Fibroblast of lung (primary cell): ENCODE results near the gene CEP152. TPM values are rescaled to one million over a fixed set of nuclear protein-coding genes. Genes with fewer than 3 reads are reported as not detected.

Experiments used
- DNase-seq, 2 donors: peaks; one replicate each; pipeline versions ENCODE4 v3.0.0 to v3.0.0-alpha.2; 2010; ENCODE audit warnings: low read depth in 2 of 2
- H2AFZ ChIP-seq: 2 replicates; pipeline ENCODE4 v1.5.1; 2012; ENCODE audit warnings: low read length, control low read depth, inconsistent platforms
- H3K27ac ChIP-seq: 2 replicates; pipeline ENCODE4 v1.5.1; 2011; ENCODE audit warnings: low read length, control low read depth; ENCODE audit not compliant: insufficient read depth
- H3K27me3 ChIP-seq: 2 replicates; pipeline ENCODE4 v1.5.1; 2011; ENCODE audit warnings: mild to moderate bottlenecking, low read length; ENCODE audit not compliant: control insufficient read depth, insufficient read depth
- H3K36me3 ChIP-seq: 2 replicates; pipeline ENCODE4 v1.5.1; 2011; ENCODE audit warnings: low read length; ENCODE audit not compliant: control insufficient read depth, insufficient read depth
- H3K4me1 ChIP-seq: 2 replicates; pipeline ENCODE4 v1.5.1; 2011; ENCODE audit warnings: low read length; ENCODE audit not compliant: control insufficient read depth, insufficient read depth; ENCODE audit errors: extremely low read depth
- H3K4me2 ChIP-seq: 2 replicates; pipeline ENCODE4 v1.5.1; 2011; ENCODE audit warnings: low read length, control low read depth; ENCODE audit not compliant: insufficient read depth; ENCODE audit errors: extremely low read depth
- H3K4me3 ChIP-seq, 4 experiments: fragments of 200-600 bp in 1 of 4; sonication (generic) in 1 of 4; replicated peaks in 1 of 4; 2 replicates each; pipeline ENCODE4 v1.5.1; 2011 to 2016; ENCODE audit warnings: low read length in 4 of 4, low read depth in 3 of 4, mild to moderate bottlenecking in 3 of 4, control low read depth in 2 of 4, inconsistent platforms in 1 of 4, mixed read lengths in 1 of 4; ENCODE audit not compliant: insufficient read depth in 1 of 4; ENCODE audit errors: control extremely low read depth in 1 of 4
- H3K79me2 ChIP-seq: 2 replicates; pipeline ENCODE4 v1.5.1; 2012; ENCODE audit warnings: mild to moderate bottlenecking, low read length, inconsistent platforms; ENCODE audit not compliant: control insufficient read depth, insufficient read depth
- H3K9ac ChIP-seq: 2 replicates; pipeline ENCODE4 v1.5.1; 2011; ENCODE audit warnings: mild to moderate bottlenecking, low read length, control low read depth; ENCODE audit not compliant: insufficient read depth
- H3K9me3 ChIP-seq: 2 replicates; pipeline ENCODE4 v1.5.1; 2012; ENCODE audit warnings: low read depth, low read length; ENCODE audit not compliant: control insufficient read depth, insufficient read depth
- H4K20me1 ChIP-seq: 2 replicates; pipeline ENCODE4 v1.5.1; 2011; ENCODE audit warnings: low read length; ENCODE audit not compliant: control insufficient read depth, insufficient read depth; ENCODE audit errors: extremely low read depth
- CTCF ChIP-seq, 2 donors: IDR thresholded peaks in 1 of 2; conservative IDR thresholded peaks in 1 of 2; 1 replicate in 1 of 2; 2 replicates in 1 of 2; pipeline ENCODE4 v1.5.1; 2011 to 2012; ENCODE audit warnings: low read length in 2 of 2, control low read depth in 1 of 2, inconsistent platforms in 1 of 2, low read depth in 1 of 2, mild to moderate bottlenecking in 1 of 2
- EZH2 ChIP-seq: IDR thresholded peaks from 2 replicates; pipeline ENCODE4 v1.5.1; 2012; ENCODE audit warnings: low read length, control low read depth, mild to moderate bottlenecking; ENCODE audit errors: missing control alignments
- polyA plus RNA-seq, 2 donors: library from polyadenylated mRNA; depleted of rRNA in 1 of 2; stranded (reverse) in 1 of 2; unstranded in 1 of 2; fragments of >200 nt; gene quantifications; 2 replicates each; pipeline ENCODE4 v1.2.1, GENCODE V29; 2011 to 2012; ENCODE audit warnings: missing spikeins in 1 of 2
- total RNA-seq: library from RNA; depleted of rRNA; stranded (reverse); fragments of >200 nt; gene quantifications from 2 replicates; pipeline ENCODE4 v1.2.1, GENCODE V29; 2014

Gene CEP152
- total and polyA plus RNA-seq, 2 donors (not counting 1 experiment from before 2014, with no cell fraction given), result 0.72 to 7.8 TPM

GRCh38 chr15:48733615-48734014 lies 77.3 kb downstream of the CEP152 start:
- no peaks in the 10 kb centered on the region for H4K20me1 ChIP-seq
- no peak overlapping the region for H3K9ac ChIP-seq
- H3K79me2 ChIP-seq, result no peaks in the 10 kb centered on the region
- peak in 1 of 2 donors; percentile 3 for DNase-seq
- no peaks in the 10 kb centered on the region for H3K27me3 ChIP-seq
- no peak for TF ChIP-seq CTCF (conservative IDR thresholded peaks at IDR 0.05 in 1 of 2, IDR thresholded peaks at IDR 0.05 in 1 of 2; ENCODE audit: low read depth in 1 of 2, low read length in 2 of 2)
- TF ChIP-seq EZH2, result no peak
- no peaks in the 10 kb centered on the region for H3K36me3 ChIP-seq
- H3K9me3 ChIP-seq, result no peaks in the 10 kb centered on the region
- no peak overlapping the region for H2AFZ ChIP-seq
- no peak overlapping the region for H3K4me3 ChIP-seq
- H3K4me1 ChIP-seq, result no peaks in the 10 kb centered on the region
- H3K4me2 ChIP-seq, result no peak overlapping the region
- H3K27ac ChIP-seq, result no peak overlapping the region

- Histone ChIP-seq H3K9ac (no peak overlapping the region), H4K20me1 (no peaks in the 10 kb centered on the region), H3K4me1 (no peaks in the 10 kb centered on the region), H3K4me3 (no peak overlapping the region), H2AFZ (no peak overlapping the region), H3K27ac (no peak overlapping the region), H3K9me3 (no peaks in the 10 kb centered on the region), H3K4me2 (no peak overlapping the region), H3K27me3 (no peaks in the 10 kb centered on the region), H3K36me3 (no peaks in the 10 kb centered on the region), H3K79me2 (no peaks in the 10 kb centered on the region)
- DNase-seq, result no peak
- TF ChIP-seq EZH2 (no peak), CTCF (conservative IDR thresholded peaks at IDR 0.05 in 1 of 2, IDR thresholded peaks at IDR 0.05 in 1 of 2; ENCODE audit: low read depth in 1 of 2, low read length in 2 of 2) (no peak)
These were observed 80.4 kb downstream of the CEP152 start for GRCh38 chr15:48730506-48730905.

- Histone ChIP-seq H3K36me3 (no peaks in the 10 kb centered on the region), H3K4me3 (no peak overlapping the region), H3K4me1 (peaks cover 7% of the 10 kb centered on the region), H2AFZ (no peak overlapping the region), H3K79me2 (no peaks in the 10 kb centered on the region), H3K9me3 (no peaks in the 10 kb centered on the region), H4K20me1 (no peaks in the 10 kb centered on the region), H3K27me3 (no peaks in the 10 kb centered on the region), H3K27ac (no peak overlapping the region), H3K9ac (no peak overlapping the region), H3K4me2 (no peak overlapping the region)
- TF ChIP-seq EZH2, result no peak
- no peak for TF ChIP-seq CTCF (conservative IDR thresholded peaks at IDR 0.05 in 1 of 2, IDR thresholded peaks at IDR 0.05 in 1 of 2; ENCODE audit: low read depth in 1 of 2, low read length in 2 of 2)
- DNase-seq, result no peak
These were observed 86.9 kb downstream of the CEP152 start for GRCh38 chr15:48723969-48724368.
